HUES6 (cell line): ENCODE data around the gene SUSD6.

ENCODE experiments used
- H3K27ac ChIP-seq: 2 replicates; pipeline ENCODE4 v1.7.0; 2013; ENCODE audit warnings: low read depth, mild to moderate bottlenecking, low read length, inconsistent platforms
- H3K27me3 ChIP-seq: 2 replicates; pipeline ENCODE4 v1.6.1; 2013; ENCODE audit warnings: low read length; ENCODE audit not compliant: control insufficient read depth, insufficient read depth
- H3K36me3 ChIP-seq: 2 replicates; pipeline ENCODE4 v1.6.1; 2013; ENCODE audit warnings: low read length; ENCODE audit not compliant: control insufficient read depth, insufficient read depth
- H3K4me1 ChIP-seq: 2 replicates; pipeline ENCODE4 v1.6.1; 2013; ENCODE audit warnings: low read length; ENCODE audit not compliant: control insufficient read depth, insufficient read depth
- H3K4me3 ChIP-seq: 2 replicates; pipeline ENCODE4 v1.5.1; 2013; ENCODE audit warnings: low read depth, low read length
- H3K9ac ChIP-seq: one replicate; pipeline ENCODE4 v1.6.1; 2013; ENCODE audit warnings: mild to moderate bottlenecking, low read length
- H3K9me3 ChIP-seq: 2 replicates; pipeline ENCODE4 v1.6.1; 2013; ENCODE audit warnings: low read depth, low read length; ENCODE audit not compliant: control insufficient read depth, insufficient read depth

Gene SUSD6

DNA sequence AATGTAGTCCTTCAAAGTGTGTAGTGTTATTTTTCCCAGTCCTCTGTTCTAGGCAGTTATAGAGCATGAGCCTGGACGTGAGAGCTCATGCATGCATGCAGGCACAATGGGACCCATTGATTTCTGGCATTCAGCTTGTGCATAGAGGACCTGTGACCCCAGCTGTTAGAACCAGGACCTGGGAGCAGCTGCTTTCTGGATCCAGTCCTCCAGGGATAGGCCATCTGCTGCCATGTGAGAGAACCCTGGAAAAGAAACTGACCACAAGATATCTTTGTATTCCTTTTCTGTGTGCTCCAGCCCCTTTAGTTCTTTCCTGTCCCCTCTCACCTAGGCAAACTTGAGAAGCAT, 76.9 kb downstream of the SUSD6 start:
- Histone ChIP-seq H3K36me3 (no peaks in the 10 kb centered on the region), H3K9ac (no peak overlapping the region), H3K4me1 (peaks cover 6% of the 10 kb centered on the region; the same call in 1 of the 2 replicates), H3K4me3 (no peak overlapping the region), H3K27me3 (no peaks in the 10 kb centered on the region), H3K9me3 (no peaks in the 10 kb centered on the region), H3K27ac (no peak overlapping the region)

DNA sequence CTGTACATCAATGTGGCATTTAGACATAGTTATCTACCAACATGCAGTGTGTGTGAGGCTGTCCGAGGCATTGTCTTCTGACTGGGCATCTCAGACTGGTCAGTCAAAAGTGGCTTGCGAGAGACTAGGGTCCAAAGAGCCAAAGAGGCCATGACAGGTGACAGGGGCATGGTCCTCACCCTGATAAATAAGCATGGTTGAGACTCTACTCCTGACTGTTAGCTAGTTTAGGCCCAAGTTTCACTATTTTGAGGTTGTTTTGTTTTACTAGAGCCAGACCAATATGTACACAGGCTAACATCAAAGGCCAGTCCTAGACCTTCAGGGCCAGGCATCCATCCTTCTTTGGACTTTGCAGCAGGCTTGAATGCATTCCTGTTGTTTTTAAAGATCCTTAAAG, 78.6 kb downstream of the SUSD6 start:
- no peak overlapping the region for H3K27ac ChIP-seq

DNA sequence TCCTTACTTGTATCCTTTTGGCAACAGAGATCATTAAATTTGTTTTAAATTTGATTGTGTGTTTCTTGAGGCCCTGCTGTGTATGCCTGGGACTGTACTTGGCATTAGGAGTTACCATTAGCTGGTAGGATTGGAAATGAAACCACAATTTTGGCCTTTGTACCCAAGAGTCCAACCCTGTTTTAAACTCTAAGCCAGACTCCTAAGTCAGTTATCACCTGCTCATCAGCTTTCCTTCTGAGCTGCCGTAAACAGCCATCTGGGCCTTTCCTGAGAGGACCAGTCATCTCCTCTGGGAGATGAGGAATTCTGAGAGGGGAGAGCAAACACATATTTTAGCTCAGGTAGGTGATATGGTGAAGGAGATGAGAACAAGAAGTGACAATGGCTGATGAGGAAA, 81.2 kb downstream of the SUSD6 start:
- no peak overlapping the region for H3K4me3 ChIP-seq
- H3K27me3 ChIP-seq = no peaks in the 10 kb centered on the region
- H3K27ac ChIP-seq = no peak overlapping the region
- no peaks in the 10 kb centered on the region for H3K9me3 ChIP-seq
- H3K36me3 ChIP-seq = no peaks in the 10 kb centered on the region
- H3K4me1 ChIP-seq = peaks cover 31% of the 10 kb centered on the region
- H3K9ac ChIP-seq = no peak overlapping the region

More for the DNA sequence above, 78.6 kb downstream of the SUSD6 start:
- Histone ChIP-seq H3K4me3 (no peak overlapping the region), H3K9ac (no peak overlapping the region), H3K9me3 (no peaks in the 10 kb centered on the region), H3K36me3 (no peaks in the 10 kb centered on the region), H3K27me3 (no peaks in the 10 kb centered on the region), H3K4me1 (peaks cover 15% of the 10 kb centered on the region)

- H3K4me1 ChIP-seq = peaks cover 32% of the 10 kb centered on the region
- no peaks in the 10 kb centered on the region for H3K9me3 ChIP-seq
- no peak overlapping the region for H3K4me3 ChIP-seq
- no peaks in the 10 kb centered on the region for H3K36me3 ChIP-seq
- no peaks in the 10 kb centered on the region for H3K27me3 ChIP-seq
- no peak overlapping the region for H3K27ac ChIP-seq
- no peak overlapping the region for H3K9ac ChIP-seq
Observed at GRCh38 chr14:69693145-69693544, 81.7 kb downstream of the SUSD6 start.

GRCh38 chr14:69693801-69694729, 82.7 kb downstream of the SUSD6 start:
- no peaks in the 10 kb centered on the region for H3K9me3 ChIP-seq
- no peak overlapping the region for H3K9ac ChIP-seq
- H3K27me3 ChIP-seq = no peaks in the 10 kb centered on the region
- no peak overlapping the region for H3K4me3 ChIP-seq
- H3K36me3 ChIP-seq = no peaks in the 10 kb centered on the region
- H3K4me1 ChIP-seq = peaks cover 40% of the 10 kb centered on the region
- no peak overlapping the region for H3K27ac ChIP-seq

DNA sequence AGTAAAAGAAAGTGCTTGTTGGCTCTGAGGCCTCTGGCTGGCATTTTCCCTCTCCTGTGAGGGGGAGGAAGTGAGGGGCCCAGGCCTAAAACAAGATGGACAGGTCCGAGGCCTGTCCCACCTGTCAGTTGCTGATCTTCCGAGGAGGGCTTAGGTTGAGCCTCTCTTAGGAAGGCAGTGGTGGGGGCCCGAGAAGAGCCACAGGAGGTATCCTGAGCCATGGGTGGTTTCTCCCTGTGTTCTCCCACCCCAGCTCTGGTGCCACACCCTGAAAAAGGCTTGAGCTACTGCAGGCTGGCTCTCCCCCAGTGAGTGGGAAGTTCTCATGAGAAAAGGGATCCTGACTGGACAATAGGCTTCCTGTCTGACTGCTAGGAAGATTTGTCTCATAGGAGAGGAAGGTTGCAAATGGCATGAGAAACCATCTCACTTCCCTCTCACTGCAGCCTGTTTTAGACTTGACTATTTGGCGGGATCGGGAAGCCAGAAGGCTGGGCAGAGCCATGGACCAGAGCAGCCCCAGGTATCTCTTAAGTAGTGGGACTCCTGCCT, 83.4 kb downstream of the SUSD6 start:
- Histone ChIP-seq H3K9ac (no peak overlapping the region), H3K9me3 (no peaks in the 10 kb centered on the region), H3K4me3 (no peak overlapping the region), H3K27ac (no peak overlapping the region), H3K4me1 (peaks cover 44% of the 10 kb centered on the region), H3K36me3 (no peaks in the 10 kb centered on the region), H3K27me3 (no peaks in the 10 kb centered on the region)

GRCh38 chr14:69695322-69696203, 84.2 kb downstream of the SUSD6 start:
- no peaks in the 10 kb centered on the region for H3K9me3 ChIP-seq
- no peak overlapping the region for H3K4me3 ChIP-seq
- H3K27ac ChIP-seq = no peak overlapping the region
- peaks cover 46% of the 10 kb centered on the region for H3K4me1 ChIP-seq
- H3K9ac ChIP-seq = no peak overlapping the region
- no peaks in the 10 kb centered on the region for H3K36me3 ChIP-seq
- H3K27me3 ChIP-seq = no peaks in the 10 kb centered on the region

GRCh38 chr14:69696204-69696527, 84.8 kb downstream of the SUSD6 start:
- H3K27ac ChIP-seq = no peak overlapping the region
- no peaks in the 10 kb centered on the region for H3K27me3 ChIP-seq
- H3K9ac ChIP-seq = no peak overlapping the region
- peaks cover 47% of the 10 kb centered on the region for H3K4me1 ChIP-seq
- no peaks in the 10 kb centered on the region for H3K36me3 ChIP-seq
- no peaks in the 10 kb centered on the region for H3K9me3 ChIP-seq
- H3K4me3 ChIP-seq = no peak overlapping the region

DNA sequence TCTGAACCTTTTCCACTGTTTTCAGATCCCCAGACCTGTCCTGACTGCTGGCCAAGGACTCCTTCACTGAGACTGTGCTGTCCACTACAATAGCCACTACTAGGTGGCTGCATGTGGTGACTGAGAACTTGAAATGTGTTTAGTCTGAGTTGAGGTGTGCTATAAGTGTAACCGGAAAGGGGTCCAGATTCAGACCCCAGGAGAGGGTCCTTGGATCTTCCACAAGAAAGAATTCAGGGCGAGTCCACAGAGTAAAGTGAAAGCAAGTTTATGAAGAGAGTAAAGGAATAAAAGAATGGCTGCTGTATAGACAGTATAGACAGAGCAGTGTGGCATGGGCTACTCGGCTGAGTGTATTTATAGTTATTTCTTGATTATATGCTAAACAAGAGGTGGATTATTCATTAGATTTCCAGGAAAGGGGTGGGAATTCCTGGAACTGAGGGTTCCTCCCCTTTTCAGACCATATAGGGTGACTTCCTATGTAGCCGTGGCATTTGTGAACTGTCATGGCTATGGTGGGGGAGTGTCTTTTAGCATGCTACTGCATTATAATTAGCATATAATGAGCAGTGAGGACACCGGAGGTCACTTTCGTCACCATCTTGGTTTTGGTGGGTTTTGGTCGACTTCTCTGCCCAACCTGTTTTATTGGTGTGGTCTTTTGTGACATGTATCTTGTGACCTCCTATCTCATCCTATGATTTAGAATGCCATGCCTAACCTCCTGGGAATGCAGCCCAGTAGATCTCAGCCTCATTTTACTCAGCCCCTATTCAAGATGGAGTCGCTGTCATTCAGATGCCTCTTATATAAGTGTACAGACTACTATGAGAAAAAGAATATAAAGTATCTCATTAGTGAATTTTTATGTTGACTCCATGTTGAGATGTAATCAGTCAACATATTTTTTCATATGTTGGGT, 85.5 kb downstream of the SUSD6 start:
- Histone ChIP-seq H3K4me1 (peaks cover 54% of the 10 kb centered on the region), H3K27ac (no peak overlapping the region), H3K4me3 (no peak overlapping the region), H3K36me3 (no peaks in the 10 kb centered on the region), H3K27me3 (no peaks in the 10 kb centered on the region), H3K9ac (no peak overlapping the region), H3K9me3 (no peaks in the 10 kb centered on the region)

- H3K27me3 ChIP-seq = no peaks in the 10 kb centered on the region
- peaks cover 51% of the 10 kb centered on the region for H3K4me1 ChIP-seq
- H3K4me3 ChIP-seq = no peak overlapping the region
- H3K9ac ChIP-seq = no peak overlapping the region
- H3K27ac ChIP-seq = no peak overlapping the region
- H3K36me3 ChIP-seq = no peaks in the 10 kb centered on the region
- H3K9me3 ChIP-seq = no peaks in the 10 kb centered on the region
Observed at GRCh38 chr14:69698572-69698971, 87.2 kb downstream of the SUSD6 start.
